Activated naive CD4-positive, alpha-beta T cell (primary cell): ENCODE data around the gene SLC13A2.
"Not testable (repeated sequence)": the region's sequence is repeated elsewhere in the genome, so short reads cannot be mapped to it uniquely, and the experiment has no call there.

Experiments
- DNase-seq, 4 experiments: peaks; one replicate each; lab custom pipeline; 2025; lab: John Stamatoyannopoulos, UW

SLC13A2 gene, protein sequence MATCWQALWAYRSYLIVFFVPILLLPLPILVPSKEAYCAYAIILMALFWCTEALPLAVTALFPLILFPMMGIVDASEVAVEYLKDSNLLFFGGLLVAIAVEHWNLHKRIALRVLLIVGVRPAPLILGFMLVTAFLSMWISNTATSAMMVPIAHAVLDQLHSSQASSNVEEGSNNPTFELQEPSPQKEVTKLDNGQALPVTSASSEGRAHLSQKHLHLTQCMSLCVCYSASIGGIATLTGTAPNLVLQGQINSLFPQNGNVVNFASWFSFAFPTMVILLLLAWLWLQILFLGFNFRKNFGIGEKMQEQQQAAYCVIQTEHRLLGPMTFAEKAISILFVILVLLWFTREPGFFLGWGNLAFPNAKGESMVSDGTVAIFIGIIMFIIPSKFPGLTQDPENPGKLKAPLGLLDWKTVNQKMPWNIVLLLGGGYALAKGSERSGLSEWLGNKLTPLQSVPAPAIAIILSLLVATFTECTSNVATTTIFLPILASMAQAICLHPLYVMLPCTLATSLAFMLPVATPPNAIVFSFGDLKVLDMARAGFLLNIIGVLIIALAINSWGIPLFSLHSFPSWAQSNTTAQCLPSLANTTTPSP

DNA sequence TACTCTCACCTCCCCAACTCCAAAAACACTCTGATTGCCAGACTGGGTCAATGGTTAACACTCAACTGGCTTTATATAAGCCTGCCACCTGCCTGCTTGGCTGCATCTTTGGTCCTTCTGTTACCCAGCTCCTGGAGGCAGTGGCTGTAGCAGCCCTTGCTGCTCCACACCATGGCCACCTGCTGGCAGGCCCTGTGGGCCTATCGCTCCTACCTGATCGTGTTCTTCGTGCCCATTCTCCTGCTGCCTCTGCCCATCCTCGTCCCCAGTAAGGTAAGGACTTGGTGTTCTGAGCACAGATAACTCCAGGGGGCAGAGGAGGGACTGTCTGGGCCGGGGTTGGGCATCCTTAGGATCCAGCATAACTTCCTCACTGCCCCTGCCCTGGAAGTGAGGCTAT, at the start of gene SLC13A2:
TSS of gene SLC13A2 (plus strand) at position 103 of the 400 bp plus-strand sequence. CDS start at position 172, 69 bp downstream.
- no peak for DNase-seq

DNA sequence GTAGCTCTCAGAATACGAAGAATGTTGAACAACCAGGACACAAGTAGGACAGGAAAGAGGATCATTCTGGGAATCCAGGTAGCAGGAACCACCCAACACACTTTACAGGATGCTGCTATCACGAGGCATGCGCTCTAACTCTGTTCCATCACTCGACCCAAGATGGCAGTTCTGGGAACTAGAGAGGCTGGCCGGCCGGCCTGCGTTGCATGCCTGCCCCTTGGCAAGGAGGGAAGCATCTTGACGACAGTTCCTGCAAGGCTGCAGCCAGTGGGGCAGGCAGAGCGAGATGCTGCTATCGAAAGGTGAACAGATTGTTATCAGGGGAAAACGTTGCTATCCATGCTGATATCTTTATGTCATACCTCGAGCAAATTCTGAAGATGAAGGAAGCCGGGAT, 48.2 kb upstream of the SLC13A2 start:
- no peak for DNase-seq

DNA sequence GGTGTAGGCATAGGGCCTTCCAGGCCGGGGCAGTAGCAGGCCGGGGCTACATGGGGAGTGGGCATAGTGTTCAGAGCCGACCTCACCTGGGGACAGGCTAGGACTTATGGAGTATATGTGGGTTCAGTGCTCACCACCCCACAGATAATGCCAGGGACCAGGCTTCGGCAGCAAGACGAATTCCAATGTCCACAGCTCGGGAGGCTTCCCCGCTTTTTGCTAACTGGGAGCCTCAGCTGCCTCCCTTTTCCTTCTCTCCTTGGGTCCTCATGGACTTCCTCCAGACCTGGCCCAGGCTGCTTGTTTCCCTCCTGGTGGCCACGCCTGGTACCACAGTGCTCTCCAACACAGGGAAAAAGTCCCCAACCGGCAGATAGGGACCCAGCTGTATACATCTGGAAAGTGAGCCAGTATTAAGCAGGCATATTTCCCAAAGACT, 47.3 kb upstream of the SLC13A2 start:
- DNase-seq = no peak

DNA sequence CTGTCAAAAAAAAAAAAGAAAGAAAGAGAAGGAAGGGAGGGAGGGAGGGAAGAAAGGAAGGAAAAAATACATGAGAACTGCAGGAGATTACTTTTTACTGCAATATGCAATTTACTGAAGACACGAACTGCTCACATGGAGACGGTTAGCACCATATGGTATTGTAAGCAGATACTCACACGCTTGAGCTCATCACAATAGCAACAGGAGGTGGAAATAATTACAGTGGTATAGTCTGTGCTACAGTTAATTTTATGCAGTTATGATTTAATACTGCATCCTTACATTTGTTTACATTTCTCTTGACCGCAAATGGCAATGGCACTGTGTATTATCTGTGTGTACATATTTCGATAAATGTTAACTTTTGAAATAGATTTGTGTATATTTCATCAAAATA, 46.1 kb upstream of the SLC13A2 start:
- no peak for DNase-seq

DNA sequence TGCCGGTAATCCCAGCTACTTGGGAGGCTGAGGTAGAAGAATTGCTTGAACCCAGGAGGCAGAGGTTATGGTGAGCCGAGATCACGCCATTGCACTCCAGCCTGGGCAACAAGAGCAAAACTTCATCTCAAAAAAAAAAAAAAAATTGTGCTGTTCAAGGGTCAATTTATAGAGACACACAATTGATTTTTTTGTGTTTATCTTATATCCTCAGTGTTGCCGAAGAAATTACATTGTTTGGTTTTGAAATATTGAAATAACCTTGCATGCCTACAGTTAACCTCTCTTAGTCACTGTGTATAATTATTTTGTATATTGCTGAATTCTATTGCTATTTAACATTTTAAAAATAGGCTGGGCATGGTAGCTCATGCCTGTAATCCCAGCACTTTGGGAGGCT, 45.5 kb upstream of the SLC13A2 start:
- not testable (repeated sequence) for DNase-seq

DNA sequence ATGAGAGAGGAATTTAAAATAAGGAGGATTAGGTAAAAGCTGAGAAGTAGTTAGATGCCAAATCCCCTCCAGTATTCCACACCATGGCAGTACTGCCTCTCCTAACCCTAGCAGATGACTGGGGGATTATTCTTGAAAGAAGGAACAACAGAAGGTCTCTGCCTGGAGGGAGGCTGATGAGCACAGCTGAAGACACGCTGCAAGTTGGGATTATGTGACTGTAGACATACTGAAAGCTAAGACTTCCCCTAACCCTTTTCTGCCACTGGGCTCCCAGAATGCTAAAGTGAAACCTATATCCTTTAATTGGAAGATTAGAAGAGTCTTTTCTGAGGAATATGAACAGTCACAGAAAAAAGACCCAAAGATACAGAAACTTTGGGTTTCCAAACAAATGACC, 39.7 kb upstream of the SLC13A2 start:
- DNase-seq = no peak

DNA sequence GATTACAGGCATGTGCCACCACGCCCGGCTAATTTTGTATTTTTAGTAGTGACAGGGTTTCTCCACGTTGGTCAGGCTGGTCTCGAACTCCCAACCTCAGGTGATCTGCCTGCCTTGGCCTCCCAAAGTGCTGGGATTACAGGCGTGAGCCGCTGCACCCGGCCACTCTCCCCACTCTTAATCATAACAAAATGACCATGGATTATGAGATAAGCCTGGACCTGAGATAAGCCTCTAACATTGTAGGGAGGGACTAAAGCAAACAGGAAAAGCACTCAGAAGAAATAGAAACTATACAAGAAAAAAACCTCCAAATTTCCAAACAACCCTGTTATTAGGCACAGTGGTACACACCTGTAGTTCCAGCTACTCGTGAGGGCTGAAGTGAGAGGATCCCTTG, 39.1 kb upstream of the SLC13A2 start:
- DNase-seq = not testable (repeated sequence)

DNA sequence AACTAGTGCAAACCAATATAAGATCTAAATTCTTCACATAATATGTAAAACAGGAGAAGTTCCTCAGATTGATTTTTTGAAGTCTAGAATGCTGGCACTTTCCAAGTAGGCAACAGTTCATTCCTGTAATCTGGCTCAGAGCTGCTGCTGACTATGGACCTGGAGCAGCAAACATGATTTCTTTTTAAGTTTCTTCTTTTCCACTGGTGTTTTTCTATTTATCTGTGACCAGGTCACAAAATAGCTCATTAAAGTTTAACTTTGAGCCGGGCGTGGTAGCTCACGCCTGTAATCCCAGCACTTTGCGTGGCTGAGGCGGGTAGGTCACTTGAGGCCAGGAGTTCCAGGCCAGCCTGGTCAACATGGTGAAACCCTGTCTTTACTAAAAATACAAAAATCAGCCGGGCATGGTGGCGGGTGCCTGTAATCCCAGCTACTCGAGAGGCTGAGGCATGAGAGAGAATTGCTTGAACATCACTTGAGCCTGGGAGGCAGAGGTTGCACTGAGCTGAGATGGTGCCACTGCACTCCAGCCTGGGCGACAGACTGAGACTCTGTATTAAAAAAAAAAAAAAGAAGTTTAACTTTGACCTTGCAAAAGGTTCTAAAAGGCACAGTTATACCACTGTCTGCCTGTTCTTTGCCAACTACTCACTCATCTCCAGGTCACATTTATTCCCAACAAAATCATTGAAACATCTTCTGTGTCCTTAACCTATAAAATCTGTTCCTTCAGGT, 29.4 kb upstream of the SLC13A2 start:
- no peak for DNase-seq

DNA sequence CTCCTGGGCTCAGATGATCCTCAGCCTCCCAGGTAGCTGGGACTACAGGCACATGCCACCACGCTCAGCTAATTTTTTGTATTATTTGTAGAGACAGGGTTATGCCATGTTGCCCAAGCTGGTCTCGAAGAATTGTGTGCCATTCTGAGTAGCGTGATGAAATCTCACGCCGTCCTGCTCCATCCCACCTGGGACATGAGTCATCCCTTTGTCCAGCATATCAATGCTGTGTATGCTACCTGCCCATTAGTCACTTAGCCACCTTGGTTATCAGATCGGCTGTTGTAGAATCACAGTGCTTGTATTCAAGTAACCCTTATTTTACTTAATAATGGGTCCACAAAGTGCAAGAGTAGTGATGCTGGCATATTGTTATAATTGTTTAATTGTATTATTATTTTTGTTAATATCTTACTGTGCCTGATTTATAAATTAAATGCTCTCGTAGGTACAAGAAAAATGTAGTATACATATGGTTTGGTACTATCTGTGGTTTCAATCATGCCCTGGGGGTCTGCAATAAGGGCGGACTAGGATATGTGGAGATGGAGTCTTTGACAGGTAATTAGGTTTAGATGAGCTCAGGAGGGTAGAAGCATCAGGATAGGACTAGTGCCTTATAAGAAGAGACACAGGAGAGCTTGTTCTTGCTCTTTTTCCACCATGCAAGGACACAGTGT, 26.6 kb upstream of the SLC13A2 start:
- no peak for DNase-seq

DNA sequence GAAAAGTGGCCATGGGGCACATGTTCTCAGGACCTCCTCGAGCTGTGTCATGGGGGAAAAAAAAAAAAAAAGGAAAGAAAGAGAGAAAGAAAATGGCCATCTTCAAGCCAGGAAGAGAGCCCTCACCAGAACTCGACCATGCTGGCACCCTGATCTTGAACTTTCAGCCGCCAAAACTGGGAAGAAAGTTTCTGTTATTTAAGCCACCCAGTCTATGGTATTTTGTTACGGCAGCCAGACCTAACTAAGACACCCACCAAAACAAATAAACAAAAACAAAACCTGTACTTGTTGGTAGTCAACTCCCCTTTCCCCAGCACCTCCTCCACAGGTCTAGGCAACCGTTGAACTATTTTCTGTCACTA, 26.1 kb upstream of the SLC13A2 start:
- no peak for DNase-seq

DNA sequence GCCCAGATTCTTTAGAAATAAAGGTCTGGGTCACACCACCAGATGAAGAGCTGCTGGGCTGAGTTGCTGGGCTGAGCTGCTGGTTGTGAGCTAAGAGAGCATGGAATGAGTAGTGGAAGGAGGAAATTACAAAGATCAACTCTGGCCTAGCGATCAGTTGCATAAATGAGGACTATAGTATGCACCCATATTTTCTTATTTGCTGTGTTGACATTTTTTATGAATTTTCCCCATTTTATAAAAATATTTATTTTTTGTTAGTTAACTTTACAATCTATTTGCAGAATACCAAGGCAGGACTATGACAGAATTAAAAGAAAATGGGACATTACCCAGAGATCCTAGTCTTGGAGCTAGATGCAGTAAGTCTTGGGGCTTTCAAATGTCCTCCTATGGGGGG, 23.6 kb upstream of the SLC13A2 start:
- DNase-seq = no peak

DNA sequence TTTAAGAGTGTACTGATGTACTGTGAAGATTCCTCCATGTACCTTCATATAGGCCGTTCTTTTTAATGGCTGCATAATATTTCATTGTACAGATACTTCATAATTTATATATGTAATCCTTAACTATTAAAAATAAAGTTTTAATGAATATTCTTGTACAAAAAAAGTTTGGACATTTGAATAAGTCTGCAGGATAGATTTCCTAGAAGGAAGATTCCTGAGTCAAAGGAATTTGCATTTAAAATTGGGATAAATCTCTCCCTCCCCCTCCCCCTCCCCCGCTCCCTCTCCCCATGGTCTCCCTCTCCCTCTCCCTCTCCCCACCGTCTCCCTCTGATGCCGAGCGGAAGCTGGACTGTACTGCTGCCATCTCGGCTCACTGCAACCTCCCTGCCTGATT, 15.6 kb upstream of the SLC13A2 start:
- no peak for DNase-seq

DNA sequence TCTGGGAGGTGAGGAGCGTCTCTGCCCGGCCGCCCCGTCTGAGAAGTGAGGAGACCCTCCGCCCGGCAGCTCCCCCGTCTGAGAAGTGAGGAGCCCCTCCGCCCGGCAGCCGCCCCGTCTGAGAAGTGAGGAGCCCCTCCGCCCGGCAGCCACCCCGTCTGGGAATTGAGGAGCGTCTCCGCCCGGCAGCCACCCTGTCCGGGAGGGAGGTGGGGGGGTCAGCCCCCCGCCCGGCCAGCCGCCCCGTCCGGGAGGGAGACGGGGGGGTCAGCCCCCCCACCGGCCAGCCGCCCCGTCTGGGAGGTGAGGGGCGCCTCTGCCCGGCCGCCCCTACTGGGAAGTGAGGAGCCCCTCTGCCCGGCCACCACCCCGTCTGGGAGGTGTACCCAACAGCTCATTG, 14.6 kb upstream of the SLC13A2 start:
- DNase-seq = not testable (repeated sequence)

DNA sequence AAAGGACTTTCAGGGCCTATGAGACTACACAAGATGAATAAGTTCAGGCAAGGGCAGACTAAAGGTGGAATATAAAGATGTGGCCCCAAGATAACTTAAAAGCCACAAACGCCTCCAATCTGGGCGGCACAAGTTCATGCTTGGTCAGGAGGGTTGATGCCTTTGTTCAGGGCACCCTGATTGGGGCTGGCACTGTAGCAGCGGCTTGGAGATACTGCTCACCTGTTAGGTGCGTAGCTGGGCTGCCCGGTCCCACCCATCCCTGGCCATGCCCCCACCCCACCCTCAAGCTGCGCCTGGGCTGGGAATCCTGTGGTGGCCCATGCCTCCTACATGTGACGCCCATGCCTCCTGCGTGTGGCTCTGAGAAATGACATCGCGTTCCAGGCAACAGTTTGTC, 12.5 kb upstream of the SLC13A2 start:
- DNase-seq = no peak

DNA sequence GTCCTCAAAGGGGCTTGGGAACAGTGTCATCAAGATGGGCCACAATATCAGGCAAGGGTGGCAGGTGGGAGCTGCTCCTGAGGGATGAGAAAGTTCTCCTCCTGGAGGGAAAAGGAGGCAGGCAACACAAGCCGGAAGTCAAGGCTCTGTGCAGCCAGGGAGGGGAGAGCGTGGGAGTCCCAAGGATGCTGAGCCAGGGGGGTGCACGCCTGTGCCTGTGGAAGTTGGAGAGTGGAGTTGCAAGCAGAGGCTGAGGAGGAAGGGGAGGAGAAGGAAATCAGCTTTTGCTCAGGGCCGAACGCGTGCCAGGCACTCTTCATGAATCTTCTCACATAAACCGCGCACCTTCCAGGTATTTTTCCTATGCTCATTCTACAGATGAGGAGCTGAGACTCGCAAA, 7.4 kb upstream of the SLC13A2 start:
- no peak for DNase-seq

DNA sequence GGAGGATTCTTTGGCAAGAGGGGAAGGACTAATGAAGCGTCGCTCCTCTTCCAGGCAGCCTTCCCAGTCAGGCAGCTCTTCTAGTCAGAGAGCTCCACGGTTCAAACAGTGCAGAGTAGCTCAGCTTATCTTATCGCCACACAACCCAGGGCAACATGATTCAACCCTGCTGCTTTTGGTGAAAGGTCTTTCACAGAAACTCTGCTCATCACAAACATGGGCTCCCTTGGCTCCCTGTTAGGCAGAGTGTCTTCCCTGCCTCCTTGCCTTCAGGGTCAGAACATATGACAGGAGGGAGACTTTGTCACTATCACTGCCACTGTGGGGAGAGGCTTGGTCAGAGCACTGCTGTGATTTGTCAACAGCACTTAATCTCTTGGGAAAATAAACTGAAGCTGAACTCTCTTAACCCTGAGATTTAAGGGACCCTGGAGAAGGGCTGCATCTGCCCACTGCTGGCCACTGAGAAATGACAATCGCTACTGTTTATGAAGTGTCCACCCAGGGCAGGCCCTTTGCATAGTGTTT, 6.9 kb upstream of the SLC13A2 start:
- DNase-seq = no peak

DNA sequence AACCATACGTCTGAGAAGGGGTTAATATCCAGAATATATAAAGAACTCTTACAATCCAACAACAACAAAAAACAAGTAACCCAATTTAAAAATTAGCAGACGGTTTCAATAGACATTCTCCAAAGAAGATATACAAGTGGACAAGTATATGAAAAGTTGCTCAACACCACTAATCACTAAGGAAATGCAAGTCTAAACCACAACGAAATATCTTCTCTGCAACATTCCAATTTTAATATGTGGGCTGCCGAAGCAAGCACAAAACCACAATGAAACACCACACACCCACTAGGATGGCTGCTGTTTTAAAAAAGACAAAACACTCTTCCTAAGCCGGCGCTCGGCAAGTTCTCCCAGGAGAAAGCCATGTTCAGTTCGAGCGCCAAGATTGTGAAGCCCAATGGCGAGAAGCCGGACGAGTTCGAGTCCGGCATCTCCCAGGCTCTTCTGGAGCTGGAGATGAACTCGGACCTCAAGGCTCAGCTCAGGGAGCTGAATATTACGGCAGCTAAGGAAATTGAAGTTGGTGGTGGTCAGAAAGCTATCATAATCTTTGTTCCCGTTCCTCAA, 5.9 kb upstream of the SLC13A2 start:
- no peak for DNase-seq

DNA sequence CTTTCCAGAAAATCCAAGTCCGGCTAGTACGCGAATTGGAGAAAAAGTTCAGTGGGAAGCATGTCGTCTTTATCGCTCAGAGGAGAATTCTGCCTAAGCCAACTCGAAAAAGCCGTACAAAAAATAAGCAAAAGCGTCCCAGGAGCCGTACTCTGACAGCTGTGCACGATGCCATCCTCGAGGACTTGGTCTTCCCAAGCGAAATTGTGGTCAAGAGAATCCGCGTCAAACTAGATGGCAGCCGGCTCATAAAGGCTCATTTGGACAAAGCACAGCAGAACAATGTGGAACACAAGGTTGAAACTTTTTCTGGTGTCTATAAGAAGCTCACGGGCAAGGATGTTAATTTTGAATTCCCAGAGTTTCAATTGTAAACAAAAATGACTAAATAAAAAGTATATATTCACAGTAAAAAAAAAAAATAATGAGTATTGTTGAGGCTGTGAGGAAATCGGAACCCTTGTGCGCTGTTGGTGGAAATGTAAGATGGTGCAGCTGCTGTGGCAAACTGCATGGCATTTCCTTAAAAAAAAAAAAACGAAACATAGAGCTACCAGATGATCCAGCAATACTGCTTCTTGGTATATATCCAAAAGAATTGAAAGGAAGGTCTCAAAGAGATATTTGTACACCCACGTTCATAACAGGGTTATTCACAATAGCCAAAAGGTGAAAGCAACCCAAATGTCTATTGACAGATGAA, 5.3 kb upstream of the SLC13A2 start:
- not testable (repeated sequence) for DNase-seq

DNA sequence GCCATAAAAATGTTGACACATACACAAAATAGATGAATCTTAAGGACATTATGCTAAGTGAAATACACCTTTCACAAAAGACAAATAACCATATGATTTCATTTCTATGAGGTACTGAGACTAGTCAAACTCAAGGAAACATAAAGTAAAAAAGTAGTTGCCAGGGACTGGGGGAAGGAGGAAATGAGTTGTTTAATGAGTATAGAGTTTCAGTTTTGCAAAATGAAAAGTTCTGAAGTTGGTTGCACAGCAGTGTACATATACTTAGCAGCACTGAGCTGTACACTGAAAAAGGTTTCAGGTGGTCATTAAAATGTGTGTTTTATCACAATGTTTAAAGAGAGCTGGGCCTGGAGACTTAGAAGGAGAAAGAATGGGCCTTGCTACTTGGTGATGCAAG, 4.7 kb upstream of the SLC13A2 start:
- no peak for DNase-seq

DNA sequence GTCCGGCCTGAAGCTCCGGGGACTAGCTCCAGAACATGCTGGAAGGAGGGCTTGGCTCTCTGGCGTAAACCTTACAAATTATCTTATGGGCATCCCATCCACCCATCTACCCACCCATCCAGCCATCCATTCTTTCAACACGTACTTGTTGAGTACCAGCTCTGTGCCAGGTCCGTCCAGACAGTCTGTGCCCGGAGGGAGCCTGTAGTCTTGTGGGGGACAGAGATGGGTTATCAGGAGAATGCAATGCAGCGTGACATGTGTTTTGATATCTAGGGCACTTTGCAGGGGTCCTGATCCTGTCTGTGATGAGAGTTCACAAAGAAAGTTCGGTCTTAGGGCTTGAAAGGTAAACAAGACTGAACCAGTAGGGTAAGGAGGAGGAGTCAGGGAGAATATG, 4.1 kb upstream of the SLC13A2 start:
- DNase-seq = no peak

DNA sequence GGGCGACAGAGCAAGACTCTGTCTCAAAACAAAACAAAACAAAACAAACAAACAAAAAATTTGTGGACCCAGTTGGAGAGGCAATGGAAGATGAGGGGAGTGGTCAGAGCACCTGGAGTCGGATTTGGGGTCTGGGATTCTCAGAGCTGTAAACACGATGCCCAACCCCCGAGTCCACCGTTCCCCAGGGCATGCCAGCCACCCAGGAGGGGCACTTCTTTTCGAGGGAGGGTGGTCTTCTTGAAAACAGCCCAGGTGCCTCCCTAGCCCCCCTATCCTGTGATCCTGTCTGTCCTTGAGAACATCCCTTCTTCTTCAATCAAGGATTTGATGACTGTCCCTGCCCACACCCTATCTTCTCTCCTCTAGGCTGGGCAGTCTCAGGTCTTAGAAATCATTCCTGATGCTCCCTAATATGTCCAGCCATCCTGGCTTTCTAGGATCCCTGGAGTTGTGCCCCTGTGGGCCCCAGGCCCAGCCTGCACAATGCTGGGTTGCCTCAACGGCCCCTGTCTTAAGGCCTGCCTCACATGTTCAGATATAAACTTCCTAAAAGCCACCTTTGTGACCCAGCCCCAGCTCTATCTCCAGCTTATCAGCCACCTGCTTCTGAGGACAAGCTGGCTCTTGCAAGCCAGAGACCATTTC, 3.1 kb upstream of the SLC13A2 start:
- DNase-seq = no peak
